ENCODE measurements around the gene NDRG4.

NDRG4 gene, protein sequence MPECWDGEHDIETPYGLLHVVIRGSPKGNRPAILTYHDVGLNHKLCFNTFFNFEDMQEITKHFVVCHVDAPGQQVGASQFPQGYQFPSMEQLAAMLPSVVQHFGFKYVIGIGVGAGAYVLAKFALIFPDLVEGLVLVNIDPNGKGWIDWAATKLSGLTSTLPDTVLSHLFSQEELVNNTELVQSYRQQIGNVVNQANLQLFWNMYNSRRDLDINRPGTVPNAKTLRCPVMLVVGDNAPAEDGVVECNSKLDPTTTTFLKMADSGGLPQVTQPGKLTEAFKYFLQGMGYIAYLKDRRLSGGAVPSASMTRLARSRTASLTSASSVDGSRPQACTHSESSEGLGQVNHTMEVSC

DNA sequence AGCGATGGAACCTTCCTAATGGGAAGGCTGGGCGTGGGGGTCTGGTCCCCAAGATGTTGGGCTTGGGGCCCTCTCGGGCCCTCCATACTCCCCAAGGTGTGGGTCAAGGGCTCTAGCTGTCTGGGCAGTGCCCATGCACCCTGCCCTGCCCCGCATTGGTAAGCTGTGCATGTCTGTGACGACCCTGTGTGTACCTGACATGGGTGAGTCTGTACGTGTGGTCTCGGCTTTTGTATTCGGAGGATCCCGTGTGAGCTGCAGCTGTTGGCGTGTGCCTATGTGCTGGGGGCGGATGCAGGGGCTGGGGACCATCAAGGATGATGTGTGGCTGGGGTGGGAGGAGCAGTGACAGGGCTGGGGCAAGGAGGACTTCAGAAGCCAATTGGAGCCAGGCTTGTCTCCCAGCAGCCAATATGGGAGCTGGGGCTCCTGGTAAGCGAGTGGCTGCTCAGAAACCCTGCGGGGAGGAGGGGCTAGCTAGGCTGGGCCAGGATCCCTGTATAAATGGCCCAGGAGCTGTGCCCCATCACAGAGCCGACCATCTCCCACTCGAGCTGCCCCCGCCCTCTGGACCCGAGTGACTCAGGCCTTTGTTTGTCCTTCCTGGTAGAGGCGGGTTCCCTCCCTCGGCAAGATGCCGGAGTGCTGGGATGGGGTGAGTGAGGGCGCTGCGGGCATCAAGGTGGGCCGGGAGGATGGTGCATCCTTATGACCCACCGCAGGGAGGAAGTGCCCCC, at the start of gene NDRG4:
Gene NDRG4 (plus strand): TSS at position 529 of the 737 bp plus-strand sequence. CDS start 106 bp downstream, at position 635.
- peak; percentile 32 for DNase-seq

DNA sequence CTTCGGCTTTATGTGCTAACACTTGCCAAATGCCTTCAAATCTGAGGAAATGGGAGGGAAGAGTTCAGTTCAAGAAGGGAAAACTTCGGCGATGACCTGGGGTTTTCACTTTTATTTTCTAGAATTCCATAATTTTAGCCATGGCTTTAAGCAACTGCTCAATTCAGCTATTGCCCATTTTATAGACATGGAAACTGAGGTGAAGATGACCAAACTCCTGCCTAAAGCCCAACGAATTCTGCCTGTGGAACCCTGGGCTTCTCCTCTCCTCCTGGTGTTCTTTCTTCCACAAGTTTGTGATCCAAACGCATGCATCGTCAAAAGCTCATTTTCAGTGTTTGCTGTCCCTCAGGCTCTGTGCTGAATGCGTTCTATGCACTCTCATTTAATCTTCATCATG, 49.4 kb upstream of the NDRG4 start:
- DNase-seq: no peak

DNA sequence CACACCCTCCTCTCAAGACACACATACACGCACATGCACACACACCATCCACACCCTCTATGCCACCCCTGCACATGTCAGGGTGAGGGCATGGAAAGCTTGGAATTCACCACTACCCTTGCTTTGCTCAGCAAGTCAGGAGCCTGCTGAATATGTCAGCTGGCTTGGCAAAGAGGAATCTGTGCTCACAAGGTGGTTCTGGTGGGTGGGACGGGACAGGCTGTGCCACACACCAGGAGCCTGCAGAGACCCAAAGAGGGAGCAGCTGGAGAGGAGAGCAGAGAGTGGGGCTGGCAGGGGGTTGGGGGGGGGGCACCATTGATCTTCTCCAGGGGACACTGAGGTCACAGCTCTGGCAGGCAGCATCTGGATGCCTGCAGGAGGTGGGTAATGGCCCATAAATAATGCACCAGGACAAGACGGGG, 48.7 kb upstream of the NDRG4 start:
- DNase-seq: no peak

DNA sequence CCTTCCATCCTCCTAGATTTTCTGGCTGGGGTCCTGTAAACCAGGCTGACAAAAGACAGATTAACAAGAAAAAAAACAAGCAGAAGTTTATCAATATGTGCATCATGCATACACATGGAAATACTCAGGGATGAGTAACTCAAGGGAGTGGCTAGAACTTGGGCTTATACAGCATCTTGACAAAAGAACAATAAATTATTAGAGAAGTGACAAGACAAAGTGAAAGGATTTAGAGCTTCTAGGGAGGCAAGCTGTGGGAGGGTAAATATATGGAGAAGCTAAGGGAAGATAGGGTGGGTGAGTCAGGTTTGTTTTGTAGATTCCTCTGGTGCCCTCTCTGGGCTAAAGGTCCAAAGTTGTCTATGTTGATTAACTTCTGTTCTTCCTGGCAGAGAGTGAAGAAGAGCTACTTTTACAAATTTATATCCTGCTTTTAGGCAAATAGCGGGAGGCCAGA, 48.0 kb upstream of the NDRG4 start:
- no peak for DNase-seq

DNA sequence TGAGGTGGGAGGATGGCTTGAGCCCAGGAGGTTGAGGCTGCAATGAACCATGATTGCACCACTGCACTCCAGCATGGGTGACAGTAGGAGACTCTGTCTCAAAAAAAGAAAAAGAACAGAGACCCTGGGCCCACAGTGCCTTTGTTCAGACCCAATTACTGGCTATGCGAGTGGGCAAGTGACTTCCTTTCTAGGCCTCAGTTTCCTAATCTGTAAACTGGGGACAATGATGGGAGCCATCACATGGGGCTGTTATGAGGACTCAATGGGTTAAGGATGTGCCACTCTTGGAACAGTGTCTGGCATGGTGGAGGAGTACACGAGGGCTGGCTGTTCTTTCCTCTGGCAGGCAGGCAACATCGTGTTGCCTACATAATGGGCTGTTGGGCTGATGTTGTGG, 47.3 kb upstream of the NDRG4 start:
- no peak for DNase-seq

DNA sequence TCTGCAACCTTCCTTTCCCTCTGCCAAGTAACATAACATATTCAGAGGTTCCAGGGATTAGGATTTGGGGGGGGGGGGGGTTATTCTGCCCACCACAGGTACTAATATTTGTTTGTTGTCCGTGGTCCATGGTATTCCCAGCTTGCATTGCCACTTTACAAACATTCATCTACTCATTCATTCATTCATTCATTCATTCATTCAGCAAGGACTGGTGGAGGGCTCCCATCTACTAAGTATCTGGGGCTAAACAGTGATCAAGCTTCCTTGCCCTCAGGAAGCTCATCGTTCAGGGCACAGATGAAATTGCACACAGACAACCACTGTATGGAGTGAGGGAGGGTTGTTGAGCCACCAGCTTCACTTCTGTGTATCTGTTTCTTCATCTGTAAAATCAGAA, 45.8 kb upstream of the NDRG4 start:
- no peak for DNase-seq

DNA sequence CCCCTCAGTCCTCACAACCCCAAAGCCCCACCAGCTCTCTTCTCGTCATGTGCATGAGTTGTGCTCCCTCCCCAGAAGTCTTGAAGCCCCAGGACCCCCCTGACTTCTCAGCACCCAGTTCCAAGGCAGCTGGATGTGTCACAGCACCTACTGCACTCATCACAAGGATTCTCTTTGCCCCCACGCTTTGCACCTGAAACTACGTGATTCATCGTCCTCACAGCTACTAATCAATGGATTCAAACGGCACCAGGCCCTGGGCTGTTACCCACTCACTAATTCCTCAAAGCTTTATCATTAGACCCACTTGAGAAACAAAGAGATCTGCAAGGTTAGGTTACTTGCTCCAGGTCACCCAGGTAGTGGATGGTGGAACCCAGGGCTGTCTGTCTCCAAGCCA, 45.1 kb upstream of the NDRG4 start:
- DNase-seq: no peak

DNA sequence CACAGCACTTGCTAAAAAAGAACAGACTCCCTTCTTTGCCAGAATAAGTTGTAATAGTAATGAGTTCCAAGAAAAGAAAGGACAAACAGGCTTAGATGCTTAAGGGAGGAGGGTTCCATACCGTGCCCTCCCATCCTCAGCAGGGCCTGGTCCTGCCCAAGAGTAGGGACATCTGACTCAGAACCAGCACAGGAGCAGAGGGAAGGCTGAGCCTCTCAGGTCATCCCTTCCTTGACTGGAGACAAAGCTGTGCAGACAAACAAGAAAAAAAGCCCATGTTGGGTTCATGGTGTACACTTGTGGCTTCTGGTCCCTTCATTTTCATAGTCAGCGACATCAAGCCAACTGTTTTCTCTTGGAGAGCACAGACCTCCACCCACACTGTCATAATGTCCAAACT, 44.2 kb upstream of the NDRG4 start:
- no peak for DNase-seq

DNA sequence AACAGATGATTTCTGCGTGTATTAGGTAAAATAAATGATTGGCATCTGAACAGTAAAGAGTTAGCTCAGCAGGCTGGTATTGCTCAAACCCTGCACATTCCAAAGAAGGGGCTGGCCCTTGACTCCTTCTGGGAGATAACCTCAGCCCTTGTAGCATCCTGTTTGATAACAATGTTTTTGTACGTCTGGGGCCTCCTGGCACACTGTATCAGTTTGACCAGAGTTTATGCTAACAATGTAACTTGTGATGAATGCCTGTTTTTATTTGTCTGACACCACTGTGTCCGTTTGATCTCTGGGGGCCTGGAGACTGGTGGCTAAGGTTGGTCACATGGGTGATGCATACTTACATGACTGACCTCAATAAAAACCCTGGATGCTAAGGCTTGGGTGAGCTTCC, 43.8 kb upstream of the NDRG4 start:
- no peak for DNase-seq

DNA sequence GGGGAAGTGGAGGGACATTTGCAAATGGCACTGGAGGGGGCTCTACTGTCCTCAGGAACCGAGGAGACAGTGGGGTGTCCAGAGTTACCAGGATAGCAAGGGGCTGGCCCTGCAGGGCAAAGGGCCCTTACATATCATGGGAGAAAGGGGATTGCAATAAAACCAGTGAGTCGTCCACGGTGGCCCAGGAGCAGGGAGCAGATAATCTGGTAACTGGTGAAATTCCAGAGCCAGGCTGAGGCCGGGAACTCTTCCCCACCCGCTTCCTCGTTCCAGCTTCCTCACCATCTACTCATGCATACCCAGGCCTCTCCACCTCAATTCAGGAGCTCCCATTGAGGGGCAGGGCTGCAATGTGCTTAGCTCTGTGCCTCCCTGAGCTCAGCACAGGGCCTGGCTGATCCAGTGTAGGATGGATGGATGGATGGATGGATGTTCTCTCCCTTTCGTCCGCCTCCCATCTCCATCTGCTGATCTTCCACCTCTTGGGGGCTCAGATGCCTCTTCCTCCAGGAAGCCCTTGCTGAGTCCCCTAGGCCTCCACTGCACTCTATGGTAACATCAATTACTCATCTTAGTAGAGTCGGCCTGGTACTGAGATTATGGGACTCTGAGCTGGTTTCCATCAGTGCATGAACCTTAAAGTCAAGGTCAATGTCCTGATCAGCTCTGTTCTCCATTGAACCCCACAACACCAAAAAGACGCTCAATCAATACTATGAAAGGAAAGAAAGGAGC, 41.2 kb upstream of the NDRG4 start:
- no peak for DNase-seq

DNA sequence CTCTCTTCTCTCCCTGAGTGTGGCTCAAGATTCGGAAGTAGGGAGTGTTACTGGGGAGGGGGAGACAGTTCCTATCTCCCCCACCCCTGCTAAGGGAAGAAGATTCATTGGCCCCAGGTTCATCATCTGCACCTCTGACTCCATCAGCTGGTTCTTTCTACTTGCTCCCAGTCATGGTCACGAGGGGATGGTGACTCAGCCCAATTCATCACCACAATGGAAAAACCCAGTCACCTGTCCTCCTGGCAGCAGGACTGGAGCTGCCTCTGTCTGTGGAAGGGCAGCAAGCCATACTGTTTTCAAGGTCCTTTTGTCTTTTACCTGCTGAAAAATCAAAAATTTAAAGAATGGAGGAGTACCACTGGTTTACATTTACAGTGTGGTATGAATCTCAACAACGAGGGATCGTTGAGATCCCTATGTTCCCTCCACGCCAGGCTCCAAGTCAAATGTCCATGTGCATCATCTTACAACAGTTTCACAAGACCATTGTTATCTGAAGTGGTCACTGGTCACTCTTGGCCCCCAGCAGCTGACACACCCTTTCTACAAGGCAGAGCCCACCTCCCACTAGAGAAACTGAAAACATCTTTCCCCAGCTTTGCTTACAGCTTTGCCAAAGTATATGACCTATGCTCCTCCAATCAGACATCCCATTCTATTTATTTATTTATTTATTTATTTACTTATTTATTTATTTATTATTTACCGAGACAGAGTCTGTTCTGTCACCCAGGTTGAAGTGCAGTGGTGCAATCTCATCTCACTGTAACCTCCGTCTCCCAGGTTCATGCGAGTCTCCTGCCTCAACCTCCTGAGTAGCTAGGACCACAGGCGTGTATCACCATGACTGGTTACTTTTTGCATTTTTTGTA, 40.4 kb upstream of the NDRG4 start:
- no peak for DNase-seq

DNA sequence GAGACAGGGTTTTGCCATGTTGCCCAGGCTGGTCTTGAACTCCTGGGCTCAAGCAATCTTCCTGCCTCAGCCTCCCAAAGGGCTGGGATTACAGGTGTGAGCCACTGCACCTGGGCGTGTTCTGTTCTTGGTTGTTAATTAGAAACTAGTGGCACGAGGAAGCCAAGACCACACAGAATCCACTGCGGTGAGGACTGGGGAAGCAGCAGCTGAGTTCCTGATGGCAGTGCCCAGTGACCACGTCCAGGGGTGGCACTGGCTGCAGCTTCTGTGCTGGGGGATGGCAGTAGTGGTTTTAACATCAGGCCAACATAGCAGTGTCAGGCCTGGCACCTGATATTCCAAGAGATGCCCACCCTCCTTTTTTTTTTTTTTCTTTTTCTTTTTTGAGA, 39.7 kb upstream of the NDRG4 start:
- no peak for DNase-seq

DNA sequence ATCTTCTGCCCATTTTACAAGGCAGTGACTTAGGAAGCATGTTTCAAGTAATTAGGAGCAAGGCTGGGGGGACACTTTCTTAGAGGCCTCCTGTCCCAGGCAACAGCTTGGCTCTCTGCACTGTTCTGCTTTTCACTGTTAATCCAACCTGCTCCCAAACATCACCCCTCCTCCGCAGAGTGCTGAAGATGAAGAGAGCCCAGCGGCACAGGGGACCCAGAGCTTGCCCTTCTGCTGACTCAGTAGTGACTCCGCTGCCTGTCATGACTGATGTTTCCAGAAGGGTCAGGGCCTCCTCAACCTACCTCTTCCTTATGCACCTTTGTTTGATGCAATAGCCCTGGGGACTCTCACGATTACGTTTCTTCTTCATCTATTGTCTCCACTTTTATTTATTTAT, 38.9 kb upstream of the NDRG4 start:
- no peak for DNase-seq

DNA sequence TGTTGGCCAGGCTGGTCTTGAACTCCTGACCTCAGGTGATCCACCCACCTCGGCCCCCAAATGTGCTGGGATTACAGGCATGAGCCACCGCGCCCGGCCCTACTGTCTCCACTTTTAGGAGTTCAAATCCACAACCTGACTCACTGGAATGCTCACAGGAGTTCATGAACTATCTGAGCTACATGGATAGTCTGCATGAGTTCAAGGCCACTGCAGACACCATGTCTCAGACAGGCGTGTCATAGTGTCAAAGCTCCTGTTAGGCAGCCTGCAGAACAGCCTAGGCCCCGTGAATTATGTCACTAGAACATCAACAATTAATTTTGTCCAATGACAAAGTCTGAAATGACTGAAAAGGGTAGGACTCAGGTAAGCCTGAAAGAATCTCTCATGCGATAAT, 38.3 kb upstream of the NDRG4 start:
- DNase-seq: no peak

DNA sequence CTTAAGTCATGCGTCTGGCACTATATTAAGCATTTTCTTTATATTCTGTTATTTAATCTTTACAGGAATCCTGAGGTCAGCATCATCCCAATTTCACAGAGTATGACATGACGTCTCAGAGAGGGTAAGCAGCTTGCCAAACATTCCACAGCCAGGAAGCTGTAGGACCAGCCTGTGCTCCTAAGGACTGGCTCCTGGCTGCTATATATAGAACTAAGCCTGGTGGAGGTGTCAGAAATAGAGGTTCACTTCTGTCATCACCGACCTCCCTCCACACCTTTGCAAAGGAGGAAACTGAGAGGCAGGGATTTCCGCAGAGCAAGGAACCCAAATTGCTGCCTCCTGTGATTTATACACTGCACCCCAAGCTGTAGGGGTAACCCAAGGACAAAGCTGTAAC, 37.9 kb upstream of the NDRG4 start:
- DNase-seq: no peak

DNA sequence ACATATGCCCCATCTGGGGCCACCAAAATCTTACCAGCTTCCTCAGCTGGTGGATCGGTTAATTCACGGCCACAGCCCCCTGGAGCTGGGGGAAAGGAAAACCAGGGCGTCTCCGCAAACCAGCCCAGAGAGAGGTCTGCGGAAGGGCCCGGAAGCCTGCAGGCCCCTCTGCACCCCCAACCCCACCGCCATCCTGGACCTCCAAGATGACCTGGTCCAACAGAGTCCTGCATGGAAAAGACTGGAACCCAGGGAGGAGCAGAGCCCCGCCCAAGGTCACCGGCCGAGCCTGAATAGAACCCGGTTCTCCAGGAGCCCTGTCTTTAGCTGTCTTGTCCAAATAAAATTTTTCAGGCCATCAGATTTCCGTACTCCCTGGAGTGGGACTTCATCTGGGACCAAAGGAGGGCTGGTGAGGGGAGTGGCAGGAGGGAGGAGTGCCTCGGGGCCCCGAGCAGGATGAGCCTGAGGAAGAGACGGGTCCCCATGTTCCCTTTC, 37.4 kb upstream of the NDRG4 start:
- no peak for DNase-seq

DNA sequence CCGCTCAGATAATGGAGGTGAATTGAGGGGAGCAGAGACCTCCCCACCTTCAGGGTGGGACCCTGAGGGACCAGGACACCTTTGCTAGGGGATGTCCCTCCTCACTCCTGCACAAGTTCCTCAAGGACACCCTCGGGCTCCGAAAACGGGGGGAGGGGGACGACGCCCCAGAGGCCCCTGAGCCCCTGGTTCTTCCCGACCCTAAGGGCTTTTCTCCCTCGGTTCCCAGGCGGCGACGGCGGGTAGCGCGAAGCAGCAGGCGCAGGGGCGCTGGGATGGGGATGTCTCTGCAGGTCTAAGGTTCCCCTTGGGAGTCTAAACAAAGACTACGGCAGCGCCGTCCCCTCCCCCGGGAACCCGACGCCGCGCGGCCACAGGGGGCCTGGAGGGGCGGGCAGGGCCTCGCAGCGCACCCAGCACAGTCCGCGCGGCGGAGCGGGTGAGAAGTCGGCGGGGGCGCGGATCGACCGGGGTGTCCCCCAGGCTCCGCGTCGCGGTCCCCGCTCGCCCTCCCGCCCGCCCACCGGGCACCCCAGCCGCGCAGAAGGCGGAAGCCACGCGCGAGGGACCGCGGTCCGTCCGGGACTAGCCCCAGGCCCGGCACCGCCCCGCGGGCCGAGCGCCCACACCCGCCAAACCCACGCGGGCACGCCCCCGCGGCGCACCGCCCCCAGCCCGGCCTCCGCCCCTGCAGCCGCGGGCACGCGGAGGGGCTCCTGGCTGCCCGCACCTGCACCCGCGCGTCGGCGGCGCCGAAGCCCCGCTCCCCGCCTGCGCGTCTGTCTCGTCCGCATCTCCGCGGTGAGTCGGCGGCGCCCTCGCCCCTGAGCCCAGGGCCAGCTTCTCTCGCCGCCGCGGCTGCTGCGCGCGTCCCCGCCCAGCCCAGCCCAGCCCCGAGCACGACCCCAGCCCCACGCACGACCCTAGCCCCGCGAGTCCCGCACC, 36.7 kb upstream of the NDRG4 start:
- no peak for DNase-seq

DNA sequence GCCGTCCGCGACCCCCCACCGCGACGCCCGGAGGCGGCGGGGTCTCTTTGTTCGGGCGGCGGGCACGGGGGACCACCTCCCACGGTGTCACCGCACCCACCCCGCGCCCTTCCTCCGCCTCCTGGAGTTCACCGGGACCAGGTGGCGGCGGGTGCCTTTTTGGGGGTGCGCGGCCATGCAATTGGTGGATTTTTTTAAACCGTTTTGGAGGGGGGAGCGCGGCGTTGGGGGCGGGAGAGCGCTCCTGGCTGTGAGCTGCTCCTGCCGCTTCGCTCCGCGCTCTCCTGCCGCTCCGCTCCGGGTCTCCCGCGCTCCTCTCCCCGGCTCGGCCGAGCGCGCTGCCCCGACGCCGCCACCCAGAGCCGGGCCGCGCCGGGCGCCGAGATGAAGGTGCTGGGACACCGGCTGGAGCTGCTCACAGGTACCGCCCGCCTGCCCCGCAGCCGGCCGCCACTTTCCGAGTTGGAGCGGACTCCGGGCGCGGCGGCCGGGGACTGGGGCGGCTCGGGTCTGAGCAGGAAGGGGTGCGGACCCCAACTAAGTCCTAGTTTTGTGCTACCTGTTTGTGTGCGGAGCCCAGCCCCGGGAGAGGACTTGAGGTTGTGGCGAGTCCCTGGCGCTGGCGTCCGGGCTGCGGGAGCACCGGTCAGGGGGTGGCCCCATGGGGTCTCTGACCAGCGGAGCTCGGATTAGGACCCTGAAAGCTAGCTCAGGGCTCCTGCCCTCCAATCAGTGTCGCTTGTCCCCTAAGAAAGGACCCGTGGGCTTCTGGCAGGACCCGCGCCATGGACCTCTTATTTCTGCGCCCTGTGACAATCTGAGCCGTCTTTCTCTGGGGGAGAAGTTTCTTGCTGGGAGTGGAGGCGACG, 35.7 kb upstream of the NDRG4 start:
- DNase-seq: no peak

DNA sequence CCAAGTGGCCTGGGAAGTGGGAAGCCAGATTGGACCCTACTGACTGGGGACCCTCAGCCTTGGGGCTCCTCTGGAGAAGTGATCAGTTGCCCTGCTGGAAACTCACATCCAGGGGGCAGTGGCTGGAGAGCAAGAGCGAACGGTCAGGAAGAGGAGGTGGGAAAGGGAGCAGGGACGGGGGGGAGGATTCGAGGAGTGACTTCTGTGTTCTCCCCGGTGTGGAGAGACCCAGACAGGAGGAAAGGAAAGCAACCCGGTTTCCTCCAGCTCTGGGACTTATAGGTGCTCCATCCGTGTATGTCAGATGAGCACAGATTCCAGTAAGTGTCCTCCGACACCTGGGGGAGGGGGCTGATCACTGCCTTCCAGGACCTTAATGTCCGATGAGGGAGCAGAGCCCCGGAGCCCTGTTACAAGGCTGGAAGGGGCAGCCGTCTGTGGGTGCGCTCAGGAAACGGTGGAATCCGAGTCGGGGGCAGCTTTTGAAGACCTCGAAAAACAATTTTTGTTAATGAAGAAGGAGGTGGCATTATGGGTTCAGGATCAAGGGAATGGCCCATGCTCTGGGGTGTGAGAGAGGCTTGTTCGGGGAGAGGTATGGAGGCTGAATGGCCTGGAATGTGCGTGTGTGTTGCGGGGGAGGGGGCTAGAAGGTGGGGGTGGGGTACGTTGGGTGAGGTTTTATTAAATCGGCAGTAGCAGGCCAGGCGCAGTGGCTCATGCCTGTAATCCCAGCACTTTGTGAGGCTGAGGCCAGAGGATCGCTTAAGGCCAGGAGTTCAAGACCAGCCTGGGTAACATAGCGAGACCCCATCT, 34.8 kb upstream of the NDRG4 start:
- no peak for DNase-seq

Data from NCI-H2029 (cell line).